GM12864 (cell line): ENCODE results near the gene ADGRD1.

ENCODE experiments used
- DNase-seq: peaks from one replicate; pipeline ENCODE4 v3.0.0-alpha.2; 2011; ENCODE audit warnings: low read depth
- H3K4me3 ChIP-seq: 2 replicates; pipeline ENCODE4 v1.5.1; 2011; ENCODE audit warnings: mild to moderate bottlenecking, low read depth, low read length, control low read depth
- TF ChIP-seq, protein P1 (sequence below): IDR thresholded peaks from 2 replicates; pipeline ENCODE4 v1.5.1; 2011; ENCODE audit warnings: low read depth, mild to moderate bottlenecking, moderate library complexity, low read length, control low read depth, inconsistent platforms; ENCODE audit errors: missing control alignments

Gene ADGRD1

GRCh38 chr12:131028587-131029338 lies 75.1 kb downstream of the ADGRD1 start:
- DNase-seq = no peak
- TF ChIP-seq, protein P1, sequence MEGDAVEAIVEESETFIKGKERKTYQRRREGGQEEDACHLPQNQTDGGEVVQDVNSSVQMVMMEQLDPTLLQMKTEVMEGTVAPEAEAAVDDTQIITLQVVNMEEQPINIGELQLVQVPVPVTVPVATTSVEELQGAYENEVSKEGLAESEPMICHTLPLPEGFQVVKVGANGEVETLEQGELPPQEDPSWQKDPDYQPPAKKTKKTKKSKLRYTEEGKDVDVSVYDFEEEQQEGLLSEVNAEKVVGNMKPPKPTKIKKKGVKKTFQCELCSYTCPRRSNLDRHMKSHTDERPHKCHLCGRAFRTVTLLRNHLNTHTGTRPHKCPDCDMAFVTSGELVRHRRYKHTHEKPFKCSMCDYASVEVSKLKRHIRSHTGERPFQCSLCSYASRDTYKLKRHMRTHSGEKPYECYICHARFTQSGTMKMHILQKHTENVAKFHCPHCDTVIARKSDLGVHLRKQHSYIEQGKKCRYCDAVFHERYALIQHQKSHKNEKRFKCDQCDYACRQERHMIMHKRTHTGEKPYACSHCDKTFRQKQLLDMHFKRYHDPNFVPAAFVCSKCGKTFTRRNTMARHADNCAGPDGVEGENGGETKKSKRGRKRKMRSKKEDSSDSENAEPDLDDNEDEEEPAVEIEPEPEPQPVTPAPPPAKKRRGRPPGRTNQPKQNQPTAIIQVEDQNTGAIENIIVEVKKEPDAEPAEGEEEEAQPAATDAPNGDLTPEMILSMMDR = no peak
- no peak overlapping the region for H3K4me3 ChIP-seq

GRCh38 chr12:131030472-131031328 lies 77.0 kb downstream of the ADGRD1 start:
- DNase-seq = no peak
- TF ChIP-seq, protein P1 = no peak
- no peak overlapping the region for H3K4me3 ChIP-seq

DNA sequence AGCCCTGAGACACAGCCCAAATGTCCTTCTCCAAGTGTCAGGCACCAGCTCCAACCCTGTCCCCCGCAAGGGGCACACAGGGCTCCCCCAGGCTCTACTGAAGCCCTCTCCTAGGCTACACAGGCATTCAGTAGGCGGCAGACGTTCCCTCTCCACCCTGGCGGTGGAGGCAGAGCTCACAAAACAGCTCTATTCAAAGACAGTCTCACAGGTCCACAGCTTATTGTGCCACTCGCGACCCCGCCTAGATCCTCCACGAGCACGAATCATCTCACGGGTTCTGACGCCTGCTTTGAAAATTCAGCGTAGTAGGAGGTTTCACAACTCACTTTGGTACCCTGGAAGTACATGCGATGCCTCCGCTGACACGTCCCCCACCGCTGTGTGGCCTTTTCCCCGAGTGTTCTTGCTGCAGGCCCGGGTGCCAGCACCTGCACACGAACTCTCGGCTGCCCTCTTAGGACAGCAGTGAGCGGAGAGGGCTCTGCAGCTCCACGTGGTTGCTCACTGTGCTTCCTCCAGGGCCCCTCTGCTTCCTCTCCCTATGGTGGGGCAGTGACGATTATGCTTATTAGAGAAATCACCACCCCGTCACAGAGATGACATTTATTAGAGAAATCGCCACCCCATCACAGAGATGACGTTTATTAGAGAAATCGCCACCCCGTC lies 78.5 kb downstream of the ADGRD1 start:
- no peak for DNase-seq
- H3K4me3 ChIP-seq = no peak overlapping the region
- TF ChIP-seq, protein P1 = no peak

DNA sequence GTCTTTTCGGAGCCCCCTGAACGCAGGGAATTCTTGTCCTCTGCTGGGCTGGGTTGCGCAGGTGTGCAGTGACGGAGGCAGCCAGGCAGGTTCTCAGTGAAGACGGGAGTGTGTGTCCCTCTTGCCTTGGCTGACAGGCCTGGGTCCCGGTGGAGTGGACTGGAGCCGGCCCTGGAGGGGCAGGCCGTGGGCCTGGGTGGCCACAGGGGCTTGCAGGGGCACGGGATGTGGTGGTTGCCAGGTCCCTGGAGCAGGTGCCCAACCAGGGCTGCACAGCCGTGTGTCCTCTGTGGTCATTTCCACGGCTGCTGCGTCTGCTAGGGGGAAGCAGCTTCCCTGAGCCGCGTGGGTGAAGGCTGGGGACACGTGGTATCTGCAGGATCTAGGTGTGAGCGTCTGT lies 79.8 kb downstream of the ADGRD1 start:
- TF ChIP-seq, protein P1 = no peak
- DNase-seq = no peak
- H3K4me3 ChIP-seq = no peak overlapping the region

DNA sequence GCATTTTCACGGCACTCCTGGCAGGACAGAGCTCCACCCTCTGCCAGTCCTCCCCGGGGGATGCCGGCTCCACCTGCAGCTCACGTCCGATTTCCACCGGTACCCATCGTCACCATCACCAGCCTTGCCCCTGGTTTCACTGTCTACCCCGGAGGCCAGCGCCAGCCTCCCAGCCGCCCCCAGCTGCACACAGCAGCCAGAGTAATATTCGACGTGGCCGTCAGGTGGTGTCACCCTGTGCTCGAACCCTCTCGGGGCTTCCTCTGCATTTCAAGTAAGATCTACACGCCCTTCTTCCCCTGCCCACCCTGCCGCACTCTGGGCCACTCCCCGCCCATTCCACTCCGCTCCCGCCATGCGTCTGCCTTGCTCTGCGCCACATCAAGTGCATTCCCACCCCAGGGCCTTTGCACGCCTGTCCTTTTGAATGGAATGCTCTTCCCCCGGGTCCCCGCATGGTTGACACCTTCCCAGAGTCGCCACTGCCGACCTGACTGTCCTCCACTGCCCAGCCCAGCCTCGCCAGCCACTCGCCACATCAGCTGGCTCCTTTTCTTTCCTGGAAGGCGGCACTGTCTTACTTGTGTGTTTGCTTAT lies 80.3 kb downstream of the ADGRD1 start:
- no peak for DNase-seq
- no peak overlapping the region for H3K4me3 ChIP-seq
- TF ChIP-seq, protein P1 = no peak

- TF ChIP-seq, protein P1 = no peak
- no peak for DNase-seq
- H3K4me3 ChIP-seq = no peak overlapping the region
Measured at GRCh38 chr12:131034631-131035244, 81.0 kb downstream of the ADGRD1 start.
